ENCODE results near the gene HSD17B2.

DNA sequence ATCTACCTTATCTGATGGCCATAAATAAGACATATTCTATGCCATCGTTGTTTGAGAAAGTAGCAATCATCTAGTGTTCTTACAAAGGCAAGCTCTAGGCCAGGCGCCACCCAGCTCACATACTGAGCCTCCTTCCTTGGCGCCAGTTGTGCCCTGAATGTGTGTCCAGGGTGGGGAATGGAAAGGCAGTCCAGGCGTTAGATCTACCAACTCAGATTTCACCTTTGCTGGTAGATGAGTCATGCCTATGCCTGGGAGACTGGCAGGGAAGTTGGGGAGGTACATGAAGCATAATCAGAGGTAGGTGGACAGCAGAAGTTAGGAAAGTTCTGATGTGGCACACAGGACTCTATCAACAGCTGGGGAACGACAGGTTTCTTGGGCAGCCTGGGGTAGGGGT lies 47.3 kb upstream of the HSD17B2 start:
- no peak for TF ChIP-seq EZH2 (IDR thresholded peaks at IDR 0.05; ENCODE audit: borderline replicate concordance, low read length)
- TF ChIP-seq, protein P1, sequence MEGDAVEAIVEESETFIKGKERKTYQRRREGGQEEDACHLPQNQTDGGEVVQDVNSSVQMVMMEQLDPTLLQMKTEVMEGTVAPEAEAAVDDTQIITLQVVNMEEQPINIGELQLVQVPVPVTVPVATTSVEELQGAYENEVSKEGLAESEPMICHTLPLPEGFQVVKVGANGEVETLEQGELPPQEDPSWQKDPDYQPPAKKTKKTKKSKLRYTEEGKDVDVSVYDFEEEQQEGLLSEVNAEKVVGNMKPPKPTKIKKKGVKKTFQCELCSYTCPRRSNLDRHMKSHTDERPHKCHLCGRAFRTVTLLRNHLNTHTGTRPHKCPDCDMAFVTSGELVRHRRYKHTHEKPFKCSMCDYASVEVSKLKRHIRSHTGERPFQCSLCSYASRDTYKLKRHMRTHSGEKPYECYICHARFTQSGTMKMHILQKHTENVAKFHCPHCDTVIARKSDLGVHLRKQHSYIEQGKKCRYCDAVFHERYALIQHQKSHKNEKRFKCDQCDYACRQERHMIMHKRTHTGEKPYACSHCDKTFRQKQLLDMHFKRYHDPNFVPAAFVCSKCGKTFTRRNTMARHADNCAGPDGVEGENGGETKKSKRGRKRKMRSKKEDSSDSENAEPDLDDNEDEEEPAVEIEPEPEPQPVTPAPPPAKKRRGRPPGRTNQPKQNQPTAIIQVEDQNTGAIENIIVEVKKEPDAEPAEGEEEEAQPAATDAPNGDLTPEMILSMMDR (IDR thresholded peaks at IDR 0.05; ENCODE audit: low read length): no peak
